GM21360 (cell line): Measurements from ENCODE around the gene NPAS3.

Experiments
- ATAC-seq: cut with Tn5 transposase; IDR thresholded peaks from one replicate; pipeline ENCODE4 v1.9.1; 2021; ENCODE audit warnings: mild to moderate bottlenecking, moderate library complexity; ENCODE audit not compliant: unreplicated experiment

NPAS3 gene

GRCh38 chr14:33541171-33541570 lies 602.5 kb downstream of the NPAS3 start:
- no peak for ATAC-seq

- ATAC-seq: no peak
These were observed 603.9 kb downstream of the NPAS3 start for GRCh38 chr14:33542338-33543287.

- no peak for ATAC-seq
These were observed 607.0 kb downstream of the NPAS3 start for GRCh38 chr14:33545696-33546095.

GRCh38 chr14:33548606-33549005 lies 609.9 kb downstream of the NPAS3 start:
- ATAC-seq: no peak

GRCh38 chr14:33551963-33552362 lies 613.3 kb downstream of the NPAS3 start:
- ATAC-seq: no peak

- no peak for ATAC-seq
These were observed 615.1 kb downstream of the NPAS3 start for GRCh38 chr14:33553706-33554278.

- no peak for ATAC-seq
These were observed 616.3 kb downstream of the NPAS3 start for GRCh38 chr14:33554988-33555387.

- ATAC-seq: no peak
These were observed 617.2 kb downstream of the NPAS3 start for GRCh38 chr14:33555710-33556350.

GRCh38 chr14:33556382-33557121 lies 617.9 kb downstream of the NPAS3 start:
- ATAC-seq: no peak

- no peak for ATAC-seq
These were observed 622.2 kb downstream of the NPAS3 start for GRCh38 chr14:33560718-33561431.

- no peak for ATAC-seq
These were observed 623.0 kb downstream of the NPAS3 start for GRCh38 chr14:33561488-33562175.

- ATAC-seq: no peak
These were observed 624.7 kb downstream of the NPAS3 start for GRCh38 chr14:33563191-33563900.

GRCh38 chr14:33563901-33564197 lies 625.2 kb downstream of the NPAS3 start:
- ATAC-seq: no peak

GRCh38 chr14:33564774-33565630 lies 626.3 kb downstream of the NPAS3 start:
- ATAC-seq: no peak

GRCh38 chr14:33566082-33566481 lies 627.4 kb downstream of the NPAS3 start:
- no peak for ATAC-seq

GRCh38 chr14:33567023-33567728 lies 628.5 kb downstream of the NPAS3 start:
- ATAC-seq: no peak

- no peak for ATAC-seq
These were observed 629.1 kb downstream of the NPAS3 start for GRCh38 chr14:33567731-33568130.
